Epithelial cell of prostate (primary cell): Measurements from ENCODE around the gene KIRREL2.
"Not testable (repeated sequence)": the region's sequence is repeated elsewhere in the genome, so short reads cannot be mapped to it uniquely, and the experiment has no call there.

Experiments
- DNase-seq: peaks from one replicate; pipeline ENCODE4 v3.0.0-alpha.2; 2011; ENCODE audit warnings: low read depth, low spot score
- H3K27ac ChIP-seq: fragments of 450-650 bp; 2 replicates; pipeline ENCODE4 v1.5.1; 2017; ENCODE audit warnings: mild to moderate bottlenecking

Gene KIRREL2

GRCh38 chr19:35856546-35857149 is at the start of gene KIRREL2:
Gene KIRREL2, plus strand, starts transcription at chr19:35856911. Its CDS starts 209 bp downstream, at chr19:35857120.
- DNase-seq: no peak
- no peak within 1 kb of the TSS for H3K27ac ChIP-seq

- H3K27ac ChIP-seq: no peak overlapping the region
- DNase-seq: no peak
Observed at GRCh38 chr19:35807633-35808032, 49.1 kb upstream of the KIRREL2 start.

- no peak overlapping the region for H3K27ac ChIP-seq
- DNase-seq: no peak
Observed at GRCh38 chr19:35811317-35812219, 45.1 kb upstream of the KIRREL2 start.

- no peak for DNase-seq
- no peak within 1 kb of the TSS for H3K27ac ChIP-seq
Observed at GRCh38 chr19:35812220-35813042, 44.3 kb upstream of the KIRREL2 start, which contains the start of gene PRODH2. Gene PRODH2, minus strand, starts transcription at chr19:35812845. Its CDS starts 40 bp downstream, at chr19:35812805.

DNA sequence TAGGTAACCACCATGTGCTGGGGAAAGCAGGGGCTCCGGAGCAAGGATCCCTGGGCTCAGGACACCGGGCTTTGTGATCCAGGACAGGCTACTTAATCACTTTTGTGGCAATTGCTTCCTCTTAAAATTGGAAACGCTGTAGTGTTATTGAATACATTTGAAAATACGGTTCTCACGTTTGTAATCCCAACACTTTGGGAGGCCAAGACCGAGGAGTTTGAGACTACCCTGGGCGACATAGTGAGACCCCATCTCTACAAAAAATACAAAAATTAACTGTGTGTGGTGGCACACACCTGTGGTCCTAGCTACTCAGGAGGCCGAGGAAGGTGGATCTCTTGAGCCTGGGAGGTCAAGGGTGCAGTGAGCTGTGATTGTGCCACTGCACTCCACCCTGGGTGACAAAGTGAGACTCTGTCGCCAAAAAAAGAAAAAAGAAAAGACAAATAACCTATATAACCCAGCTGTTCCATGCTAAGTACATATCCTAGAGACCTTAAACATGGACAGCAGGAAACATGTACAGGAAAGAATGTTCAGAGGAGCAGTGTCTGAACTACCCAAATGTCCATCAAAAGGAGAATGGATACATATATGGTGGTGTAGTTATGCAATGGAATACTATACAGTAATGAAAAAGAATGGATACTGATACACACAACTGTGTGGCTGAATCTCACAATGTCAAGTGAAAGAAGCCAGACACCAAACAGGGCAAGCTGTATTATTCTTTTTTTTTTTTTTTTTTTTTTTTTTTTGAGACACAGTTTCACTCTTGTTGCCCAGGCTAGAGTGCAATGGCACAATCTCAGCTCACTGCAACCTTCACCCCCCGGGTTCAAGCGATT is 43.4 kb upstream of the KIRREL2 start:
- H3K27ac ChIP-seq: no peak overlapping the region
- DNase-seq: no peak

DNA sequence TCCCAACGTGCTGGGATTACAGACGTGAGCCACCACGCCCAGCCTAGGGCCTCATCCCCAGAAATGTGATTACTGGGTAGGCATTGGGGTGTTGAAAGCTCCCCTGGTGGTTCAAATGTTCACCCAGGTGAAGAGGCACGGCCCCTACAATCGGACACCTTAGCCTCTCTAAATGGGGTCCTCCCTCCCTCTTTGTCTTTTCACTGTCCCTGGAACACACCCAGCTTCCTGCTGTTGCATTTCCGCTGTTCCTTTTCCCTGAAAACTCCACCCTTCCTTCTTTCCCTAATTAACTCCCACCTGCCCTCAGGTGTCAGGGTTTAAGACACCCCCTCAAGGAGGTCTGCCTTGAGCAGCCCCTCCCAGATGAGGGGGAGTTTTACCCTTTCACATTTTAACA is 40.4 kb upstream of the KIRREL2 start:
- H3K27ac ChIP-seq: no peak overlapping the region
- DNase-seq: no peak

DNA sequence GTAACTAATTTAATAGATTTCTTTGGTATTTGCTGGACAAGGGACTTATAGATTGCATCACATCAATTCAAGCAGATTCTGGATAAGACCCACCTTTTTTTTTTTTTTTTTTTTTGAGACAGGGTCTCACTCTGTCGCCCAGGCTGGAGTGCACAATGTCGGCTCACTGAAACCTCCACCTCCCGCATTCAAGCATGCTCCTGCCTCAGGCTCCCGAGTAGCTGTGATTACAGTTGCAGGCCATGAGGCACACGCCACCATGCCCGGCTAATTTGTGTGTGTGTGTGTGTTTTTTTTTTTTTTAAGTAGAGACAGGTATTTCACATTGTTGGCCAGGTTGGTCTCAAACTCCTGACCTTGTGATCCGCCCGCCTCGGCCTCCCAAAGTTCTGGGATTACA is 39.9 kb upstream of the KIRREL2 start:
- no peak overlapping the region for H3K27ac ChIP-seq
- no peak for DNase-seq

DNA sequence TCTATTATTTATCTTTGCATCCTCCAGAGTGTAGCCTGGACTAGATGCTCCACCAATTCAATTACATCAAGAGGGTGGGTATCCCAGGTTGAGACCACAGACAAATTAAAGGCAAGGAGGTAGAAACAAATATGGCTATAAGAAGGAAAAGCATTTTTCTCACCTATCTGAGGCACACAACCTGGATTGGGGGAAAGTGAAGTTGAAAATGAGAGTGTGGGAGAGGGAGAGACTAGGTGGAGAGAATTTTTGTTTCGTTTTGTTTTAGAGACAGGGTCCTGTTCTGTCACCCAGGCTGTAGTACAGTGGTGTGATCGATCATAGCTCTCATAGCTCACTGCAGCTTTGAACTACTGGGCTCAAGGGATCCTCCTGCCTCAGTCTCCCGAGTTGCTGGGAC is 38.3 kb upstream of the KIRREL2 start:
- DNase-seq: no peak

GRCh38 chr19:35822579-35822978 is 34.1 kb upstream of the KIRREL2 start:
- no peak for DNase-seq
- no peak overlapping the region for H3K27ac ChIP-seq

More for the DNA sequence above, 38.3 kb upstream of the KIRREL2 start:
- H3K27ac ChIP-seq: no peak overlapping the region

DNA sequence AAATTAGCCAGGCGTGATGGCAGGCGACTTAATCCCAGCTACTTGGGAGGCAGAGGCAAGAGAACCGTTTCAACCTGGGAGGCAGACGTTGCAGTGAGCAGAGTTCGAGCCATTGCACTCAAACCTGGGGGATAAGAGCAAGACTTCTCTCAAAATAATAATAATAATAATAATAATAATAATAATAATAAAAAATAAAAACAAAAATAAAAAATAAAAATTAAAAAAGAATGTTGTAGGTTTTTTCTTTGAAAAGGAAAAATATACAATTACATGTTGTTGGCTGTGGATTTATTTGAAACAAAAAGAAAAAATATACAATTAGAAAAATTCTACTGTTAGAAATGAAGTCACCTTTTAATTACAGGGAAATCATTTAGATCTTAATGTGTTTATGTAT is 32.6 kb upstream of the KIRREL2 start:
- no peak for DNase-seq
- H3K27ac ChIP-seq: no peak overlapping the region

GRCh38 chr19:35828692-35829301 is 27.9 kb upstream of the KIRREL2 start:
- no peak for DNase-seq

DNA sequence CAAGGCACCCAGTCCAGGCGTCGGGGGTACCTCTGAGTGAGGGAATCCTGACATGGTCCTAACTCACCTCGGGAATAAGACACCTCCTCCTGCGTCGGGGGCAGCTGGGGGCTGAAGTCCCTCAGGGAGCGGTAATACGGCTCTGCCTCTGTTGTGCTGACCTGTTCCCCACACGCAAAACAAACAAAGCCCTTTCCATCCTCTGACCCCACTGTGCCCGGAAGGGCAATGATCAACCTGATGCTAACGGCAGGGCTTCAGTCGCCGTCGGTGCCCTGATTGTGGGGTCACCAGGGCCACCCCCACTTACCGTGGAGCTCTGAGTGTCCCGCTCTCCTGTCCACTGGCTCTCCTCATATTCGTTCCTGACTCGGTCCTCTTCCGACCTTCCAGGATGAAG is 25.7 kb upstream of the KIRREL2 start:
- H3K27ac ChIP-seq: no peak overlapping the region
- DNase-seq: no peak

More at GRCh38 chr19:35828692-35829301, 27.9 kb upstream of the KIRREL2 start:
- no peak overlapping the region for H3K27ac ChIP-seq

DNA sequence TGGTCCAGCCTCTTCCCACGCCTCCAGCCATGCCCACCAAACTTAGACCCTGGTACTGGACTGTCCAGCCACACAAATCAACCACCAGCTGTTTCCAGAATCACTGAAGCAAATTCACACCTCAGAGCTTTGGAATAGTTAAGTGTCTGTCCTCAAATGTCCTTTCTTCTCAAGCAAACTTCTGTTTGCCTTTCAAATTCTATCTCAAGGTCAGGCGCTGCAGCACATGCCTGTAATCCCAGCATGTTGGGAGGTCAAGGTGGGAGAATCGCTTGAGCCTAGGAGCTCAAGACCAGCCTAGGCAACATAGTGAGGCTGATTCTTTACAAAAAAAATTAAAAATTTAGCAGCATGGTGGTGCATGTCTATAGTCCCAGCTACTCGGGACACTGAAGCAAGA is 24.7 kb upstream of the KIRREL2 start:
- no peak for DNase-seq
- no peak overlapping the region for H3K27ac ChIP-seq

- no peak for DNase-seq
- H3K27ac ChIP-seq: no peak overlapping the region
Observed at GRCh38 chr19:35833972-35834371, 22.7 kb upstream of the KIRREL2 start.

DNA sequence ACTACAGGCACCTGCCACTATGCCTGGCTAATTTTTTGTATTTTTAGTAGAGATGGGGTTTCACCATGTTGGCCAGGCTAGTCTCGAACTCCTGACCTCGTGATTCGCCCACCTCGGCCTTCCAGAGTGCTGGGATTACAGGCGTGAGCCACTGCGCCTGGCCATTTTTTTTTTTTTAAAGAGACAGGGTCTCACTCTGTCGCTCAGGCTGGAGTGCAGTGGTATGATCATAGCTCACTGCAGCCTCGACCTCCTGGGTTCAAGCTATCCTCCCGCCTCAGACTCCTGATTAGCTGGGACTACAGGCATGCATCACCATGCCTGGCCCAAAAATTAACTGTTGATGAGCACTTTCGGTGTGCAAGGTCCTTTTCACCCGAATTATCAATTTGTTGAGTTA is 20.6 kb upstream of the KIRREL2 start:
- H3K27ac ChIP-seq: not testable (repeated sequence)

GRCh38 chr19:35841961-35842595 is 14.6 kb upstream of the KIRREL2 start:
- DNase-seq: no peak
- no peak overlapping the region for H3K27ac ChIP-seq

More for the DNA sequence above, 20.6 kb upstream of the KIRREL2 start:
- DNase-seq: not testable (repeated sequence)

DNA sequence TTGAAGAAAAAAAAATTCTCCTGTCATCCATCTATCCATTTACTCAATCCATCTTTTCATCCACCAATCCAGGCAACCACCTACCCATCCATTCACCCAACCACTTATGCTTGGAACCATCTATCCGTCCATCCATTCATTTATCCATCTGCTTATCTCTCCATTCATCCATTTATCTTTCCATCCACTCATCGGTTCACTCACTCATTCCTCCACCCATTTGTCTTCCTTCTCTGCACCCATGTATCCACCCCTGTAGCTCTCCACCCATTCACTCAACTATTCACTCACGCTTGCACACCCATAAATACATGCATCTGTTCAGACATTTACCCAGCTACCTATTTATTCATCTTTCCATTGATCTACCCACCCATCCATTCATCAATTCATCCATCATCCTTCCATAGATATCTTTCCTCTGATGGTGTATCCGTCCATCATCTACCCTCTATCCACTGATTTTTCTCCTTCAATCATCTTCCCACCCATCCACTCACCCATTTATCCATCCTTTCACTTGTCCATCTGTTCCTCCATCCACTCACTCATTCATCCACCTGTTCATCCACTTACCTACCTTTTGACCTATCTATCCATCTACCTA is 13.9 kb upstream of the KIRREL2 start:
- DNase-seq: no peak

DNA sequence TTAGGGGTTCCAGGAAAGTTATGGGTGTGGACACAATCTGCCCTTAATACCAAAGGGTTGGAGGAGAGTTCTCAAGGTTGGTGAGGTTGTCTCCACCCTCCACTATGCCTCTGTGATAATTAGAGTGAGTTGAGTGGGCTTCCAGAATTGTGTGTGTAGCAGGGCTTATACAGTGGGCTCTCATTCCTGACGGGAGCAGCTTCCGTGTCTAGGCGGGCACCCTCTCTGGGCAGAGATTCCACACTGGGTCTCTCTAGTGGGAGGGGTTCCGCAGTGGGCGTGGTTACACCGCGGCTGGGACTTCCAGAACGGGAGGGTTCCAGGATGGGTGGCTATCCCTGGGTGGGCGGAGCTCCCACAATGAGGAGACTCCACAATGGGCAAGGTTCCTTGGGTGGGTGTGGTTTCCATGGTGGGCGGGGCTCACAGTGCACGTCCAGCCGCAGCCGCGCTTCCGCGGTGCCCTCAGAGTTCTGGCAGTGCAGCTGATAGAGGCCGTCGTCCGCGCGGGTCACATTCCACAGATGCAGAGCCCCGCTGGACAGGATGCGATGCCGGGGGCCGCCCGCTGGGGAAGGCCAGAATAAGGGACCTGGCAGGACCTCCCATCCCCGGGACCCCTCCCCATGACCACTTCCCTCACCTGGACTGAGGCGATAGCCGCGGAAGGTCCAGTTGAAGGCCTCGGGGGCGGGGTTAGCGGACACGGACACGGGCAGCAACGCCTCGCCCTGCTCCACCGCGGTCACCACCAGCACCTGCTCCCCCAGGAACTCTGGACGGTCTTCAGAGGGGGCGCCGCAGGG is 12.8 kb upstream of the KIRREL2 start:
- H3K27ac ChIP-seq: no peak overlapping the region
- no peak for DNase-seq

More for the DNA sequence above, 13.9 kb upstream of the KIRREL2 start:
- no peak overlapping the region for H3K27ac ChIP-seq
